ENCODE data around the gene IL2RA.
"Not testable (repeated sequence)": the region's sequence is repeated elsewhere in the genome, so short reads cannot be mapped to it uniquely, and the experiment has no call there.

The IL2RA gene

GRCh38 chr10:5983774-5984173 is 78.4 kb downstream of the IL2RA start:
- no peak for DNase-seq (ENCODE audit: low read depth in 2 of 2)

GRCh38 chr10:5981529-5981928 is 80.6 kb downstream of the IL2RA start:
- no peak for DNase-seq (ENCODE audit: low read depth in 2 of 2)

- DNase-seq (ENCODE audit: low read depth in 2 of 2) = no peak
Observed at GRCh38 chr10:5978230-5978489, 84.0 kb downstream of the IL2RA start.

- peak; percentile 77 to 82 for DNase-seq (ENCODE audit: low read depth in 2 of 2)
Observed at GRCh38 chr10:5977471-5978229, 84.5 kb downstream of the IL2RA start, which contains the start of gene IL15RA. IL15RA (minus strand) TSS chr10:5977543; CDS start chr10:5977492, 51 bp downstream.

- peak; percentile 10 to 14 for DNase-seq (ENCODE audit: low read depth in 2 of 2)
Observed at GRCh38 chr10:5976512-5977470, 85.4 kb downstream of the IL2RA start.

- peak; percentile 20 to 49 for DNase-seq (ENCODE audit: low read depth in 2 of 2)
Observed at GRCh38 chr10:5975641-5976473, 86.3 kb downstream of the IL2RA start.

- no peak for DNase-seq (ENCODE audit: low read depth in 2 of 2)
Observed at GRCh38 chr10:5973069-5973468, 89.1 kb downstream of the IL2RA start.

GRCh38 chr10:5971886-5972285 is 90.3 kb downstream of the IL2RA start:
- no peak for DNase-seq (ENCODE audit: low read depth in 2 of 2)

- DNase-seq (ENCODE audit: low read depth in 2 of 2) = no peak
Observed at GRCh38 chr10:5971315-5971832, 90.8 kb downstream of the IL2RA start.

- no peak for DNase-seq (ENCODE audit: low read depth in 2 of 2)
Observed at GRCh38 chr10:5970527-5970926, 91.6 kb downstream of the IL2RA start.

GRCh38 chr10:5970066-5970465 is 92.1 kb downstream of the IL2RA start:
- no peak for DNase-seq (ENCODE audit: low read depth in 2 of 2)

GRCh38 chr10:5968681-5969453 is 93.3 kb downstream of the IL2RA start:
- no peak for DNase-seq (ENCODE audit: low read depth in 2 of 2)

- no peak for DNase-seq (ENCODE audit: low read depth in 2 of 2)
Observed at GRCh38 chr10:5968037-5968680, 94.0 kb downstream of the IL2RA start.

GRCh38 chr10:5965266-5965665 is 96.9 kb downstream of the IL2RA start:
- DNase-seq (ENCODE audit: low read depth in 2 of 2) = no peak

- DNase-seq (ENCODE audit: low read depth in 2 of 2) = no peak
Observed at GRCh38 chr10:5964736-5965135, 97.4 kb downstream of the IL2RA start.

- DNase-seq (ENCODE audit: low read depth in 2 of 2) = no peak
Observed at GRCh38 chr10:5963591-5963990, 98.6 kb downstream of the IL2RA start.

GRCh38 chr10:5963071-5963470 is 99.1 kb downstream of the IL2RA start:
- DNase-seq (ENCODE audit: low read depth in 2 of 2) = no peak

- DNase-seq (ENCODE audit: low read depth in 2 of 2) = not testable (repeated sequence)
Observed at GRCh38 chr10:5962358-5962940, 99.7 kb downstream of the IL2RA start.

- DNase-seq (ENCODE audit: low read depth in 2 of 2) = no peak
Observed at GRCh38 chr10:5961405-5962100, 100.6 kb downstream of the IL2RA start.

- not testable (repeated sequence) for DNase-seq (ENCODE audit: low read depth in 2 of 2)
Observed at GRCh38 chr10:5960973-5961275, 101.2 kb downstream of the IL2RA start.
